ENCODE data around the gene ADCY6.

DNA sequence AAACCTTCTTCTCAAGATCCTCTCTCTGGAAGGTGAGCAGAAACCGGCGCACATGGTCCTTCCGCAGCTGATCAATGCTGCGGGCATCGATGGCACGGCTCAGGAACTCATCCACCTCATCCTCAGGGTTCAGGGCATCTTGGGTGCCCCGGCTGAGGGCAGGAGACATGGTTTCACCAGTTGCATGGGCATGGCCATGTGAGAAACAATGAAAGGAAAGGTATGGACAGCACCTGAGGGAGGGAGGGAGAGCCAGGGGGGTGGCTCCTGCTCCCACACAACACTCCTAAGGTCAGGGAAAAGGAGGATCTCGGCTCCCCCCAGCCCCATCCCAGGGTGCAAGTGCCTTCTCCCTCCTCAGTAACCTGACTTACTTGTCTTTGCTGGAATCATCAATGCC lies 13.6 kb downstream of the ADCY6 start:
- TF ChIP-seq, protein P1, sequence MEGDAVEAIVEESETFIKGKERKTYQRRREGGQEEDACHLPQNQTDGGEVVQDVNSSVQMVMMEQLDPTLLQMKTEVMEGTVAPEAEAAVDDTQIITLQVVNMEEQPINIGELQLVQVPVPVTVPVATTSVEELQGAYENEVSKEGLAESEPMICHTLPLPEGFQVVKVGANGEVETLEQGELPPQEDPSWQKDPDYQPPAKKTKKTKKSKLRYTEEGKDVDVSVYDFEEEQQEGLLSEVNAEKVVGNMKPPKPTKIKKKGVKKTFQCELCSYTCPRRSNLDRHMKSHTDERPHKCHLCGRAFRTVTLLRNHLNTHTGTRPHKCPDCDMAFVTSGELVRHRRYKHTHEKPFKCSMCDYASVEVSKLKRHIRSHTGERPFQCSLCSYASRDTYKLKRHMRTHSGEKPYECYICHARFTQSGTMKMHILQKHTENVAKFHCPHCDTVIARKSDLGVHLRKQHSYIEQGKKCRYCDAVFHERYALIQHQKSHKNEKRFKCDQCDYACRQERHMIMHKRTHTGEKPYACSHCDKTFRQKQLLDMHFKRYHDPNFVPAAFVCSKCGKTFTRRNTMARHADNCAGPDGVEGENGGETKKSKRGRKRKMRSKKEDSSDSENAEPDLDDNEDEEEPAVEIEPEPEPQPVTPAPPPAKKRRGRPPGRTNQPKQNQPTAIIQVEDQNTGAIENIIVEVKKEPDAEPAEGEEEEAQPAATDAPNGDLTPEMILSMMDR (IDR thresholded peaks at IDR 0.05) = no peak
- no peak for TF ChIP-seq POLR2A (IDR thresholded peaks at IDR 0.05)
